Superior temporal gyrus (tissue), 1 donor: Measurements from ENCODE around the gene KIAA1614.

Source experiments
- DNase-seq: peaks from one replicate; pipeline ENCODE4 v3.0.0-alpha.2; 2016; ENCODE audit errors: extremely low spot score

The KIAA1614 gene

DNA sequence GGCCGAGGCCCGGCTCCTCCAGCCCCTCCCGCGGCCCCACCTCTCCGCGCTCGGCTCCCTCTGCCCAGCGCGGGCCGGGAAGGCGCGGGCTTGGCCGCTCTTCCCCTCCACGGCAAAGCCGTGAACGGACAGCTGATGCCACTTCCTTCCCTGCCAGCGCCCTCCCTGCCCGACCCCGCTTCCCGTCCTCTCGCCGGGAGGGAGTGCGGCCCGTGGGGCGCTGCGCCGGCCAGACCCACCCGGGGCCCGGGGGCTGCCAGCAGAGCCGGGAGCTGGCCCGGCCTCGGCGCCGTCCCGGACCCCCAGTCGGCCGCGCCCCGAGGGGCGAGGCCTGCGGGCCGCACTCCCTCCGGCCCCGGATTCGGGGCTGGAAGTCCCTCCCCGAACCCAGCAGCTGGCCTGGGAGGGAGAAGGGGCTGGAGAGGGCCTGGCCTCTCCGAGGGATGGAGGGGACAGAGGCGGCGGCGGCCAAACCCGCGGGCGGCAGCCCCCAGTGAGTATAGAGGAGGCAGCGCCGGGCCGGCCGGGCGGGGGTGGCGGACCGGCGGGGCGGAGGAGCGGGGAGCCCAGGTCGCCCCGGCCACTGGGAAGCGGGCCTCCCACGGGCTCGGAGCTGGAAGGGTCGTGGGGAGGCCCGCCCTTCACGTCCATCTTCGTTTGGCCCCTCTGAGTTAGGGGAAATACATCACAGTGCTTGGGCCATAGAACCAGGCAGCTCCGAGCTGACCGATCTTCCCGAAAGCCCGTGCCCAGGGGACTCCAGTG, at the start of gene KIAA1614:
Gene KIAA1614 (plus strand): TSS at position 97 of the 765 bp plus-strand sequence. CDS start 347 bp downstream, at position 444.
- peak; percentile 18 for DNase-seq

DNA sequence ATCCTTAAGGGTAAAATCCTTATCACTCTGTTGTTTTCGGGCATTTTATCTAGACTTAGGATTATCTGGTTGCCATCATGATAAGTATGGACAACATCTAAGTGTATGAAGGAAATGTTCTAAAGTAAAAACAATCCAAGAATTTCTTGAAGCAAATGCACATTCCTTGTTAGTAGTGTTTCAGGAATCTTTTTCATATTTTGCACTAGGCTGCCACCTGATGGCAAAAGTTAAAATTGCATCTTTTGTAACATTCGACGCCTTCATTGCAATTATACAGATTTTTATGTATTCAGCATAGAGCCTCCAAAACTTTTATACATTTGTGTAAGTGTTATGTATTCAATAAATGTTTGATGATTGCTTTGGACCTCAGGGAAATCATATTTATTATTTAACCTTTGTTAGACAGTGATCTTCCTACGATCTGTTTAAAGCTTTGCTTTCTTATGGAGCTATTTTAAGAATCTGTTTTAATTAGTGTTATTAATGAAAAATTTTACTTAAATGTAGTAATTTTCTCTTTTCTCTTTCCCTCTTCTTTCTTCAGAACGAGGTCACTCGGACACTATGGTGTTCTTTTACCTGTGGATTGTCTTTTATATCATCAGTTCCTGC, 49.4 kb upstream of the KIAA1614 start:
- DNase-seq: peak; percentile 95

- DNase-seq: peak; percentile 90
Observed at GRCh38 chr1:180881806-180882509, 30.7 kb upstream of the KIAA1614 start.

GRCh38 chr1:180884588-180885300, 28.0 kb upstream of the KIAA1614 start:
- DNase-seq: no peak

DNA sequence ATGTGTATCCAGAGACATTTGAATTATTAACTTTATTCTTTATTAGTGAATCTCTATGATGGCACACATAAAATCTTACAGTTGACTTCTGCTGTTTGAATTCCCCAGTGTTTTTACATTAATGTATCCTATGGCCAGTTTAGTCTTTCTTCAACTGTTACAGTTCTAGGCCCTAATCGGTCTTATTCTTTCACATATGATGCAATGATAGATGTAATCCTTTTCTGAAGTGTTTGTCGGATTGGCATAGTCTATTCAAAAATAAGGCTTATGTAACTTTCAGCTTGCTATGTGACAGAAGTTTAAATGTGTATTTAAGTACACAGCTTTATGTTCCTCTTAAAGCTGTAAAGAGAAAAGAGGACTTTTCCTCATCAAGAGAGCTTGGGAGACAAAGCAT, 26.4 kb upstream of the KIAA1614 start:
- peak; percentile 31 for DNase-seq

GRCh38 chr1:180887841-180888240, 24.9 kb upstream of the KIAA1614 start:
- no peak for DNase-seq

DNA sequence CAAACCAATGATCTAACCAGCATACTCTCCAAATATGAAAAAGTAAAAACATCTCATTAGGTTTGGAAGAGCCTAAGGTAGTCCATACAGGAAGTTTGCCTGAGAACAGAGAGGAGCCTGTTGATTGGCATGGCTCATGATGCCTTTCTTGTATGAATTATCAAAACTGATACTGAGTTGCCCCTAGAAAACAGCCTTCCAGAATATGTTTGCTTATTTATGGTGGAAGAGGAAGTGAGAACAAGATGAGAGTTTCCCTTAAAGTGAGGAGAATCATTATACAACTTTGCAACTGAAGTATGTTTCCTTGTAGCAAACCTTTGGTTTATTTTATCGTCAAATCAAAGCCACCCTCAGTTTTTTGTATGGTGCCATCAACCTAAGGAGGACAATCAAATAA, 23.8 kb upstream of the KIAA1614 start:
- no peak for DNase-seq

DNA sequence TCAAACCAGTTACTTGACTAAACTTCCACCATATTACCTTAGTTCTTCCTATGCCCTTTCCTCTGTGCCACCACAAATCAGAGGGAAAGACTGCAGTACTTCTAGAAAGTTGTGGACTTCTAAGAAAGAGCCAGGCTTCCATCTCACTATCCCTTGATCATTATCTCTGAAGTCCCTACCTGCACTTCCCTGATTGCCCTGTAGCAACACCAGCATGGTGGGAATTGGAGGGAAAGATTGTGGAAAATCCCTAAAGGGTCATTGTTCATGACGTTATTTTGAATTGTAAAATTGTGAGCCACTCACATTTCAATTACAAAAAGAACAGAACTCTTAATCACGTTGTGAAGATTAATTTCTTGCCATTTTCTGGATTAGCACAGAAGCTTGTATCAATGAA, 23.4 kb upstream of the KIAA1614 start:
- DNase-seq: no peak

- DNase-seq: no peak
Observed at GRCh38 chr1:180892272-180892671, 20.4 kb upstream of the KIAA1614 start.

DNA sequence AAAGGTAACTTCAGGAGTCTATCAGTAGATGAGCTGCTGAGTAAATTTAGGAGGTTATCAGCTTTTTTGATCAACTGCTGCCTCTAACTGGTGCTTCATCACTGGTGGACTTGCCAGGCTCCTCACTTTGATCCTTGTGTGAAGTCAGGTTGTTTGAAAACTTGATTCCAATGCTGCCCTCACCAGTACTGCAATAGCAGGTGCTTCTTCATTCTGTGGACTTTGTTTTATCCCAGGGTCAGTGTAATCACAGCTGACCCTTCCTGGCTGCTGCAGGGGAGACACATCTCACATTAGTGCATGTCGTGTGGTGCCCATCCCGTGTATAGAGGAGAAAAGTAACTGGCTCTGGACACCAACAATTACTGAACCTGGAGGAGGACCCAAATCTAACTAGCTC, 20.0 kb upstream of the KIAA1614 start:
- no peak for DNase-seq

- no peak for DNase-seq
Observed at GRCh38 chr1:180893614-180894013, 19.1 kb upstream of the KIAA1614 start.

DNA sequence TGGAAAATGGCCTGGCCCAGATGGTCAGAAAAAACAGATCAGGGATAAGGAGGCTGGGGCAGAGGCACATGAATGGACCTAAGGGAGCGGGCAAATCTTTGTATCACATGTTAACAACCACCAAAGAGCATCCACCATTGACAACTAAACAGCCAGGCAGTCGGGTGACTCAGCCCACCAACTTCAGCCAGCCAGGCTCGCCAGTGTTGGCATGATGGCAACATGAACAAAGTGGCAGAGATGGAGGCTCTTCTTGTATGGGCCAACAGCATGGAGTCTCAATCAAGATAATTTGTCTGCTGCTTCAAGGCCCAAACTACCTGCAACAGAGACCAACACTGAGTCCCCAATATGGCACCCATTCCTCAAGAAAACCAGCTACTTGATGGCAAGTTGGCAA, 16.5 kb upstream of the KIAA1614 start:
- no peak for DNase-seq

DNA sequence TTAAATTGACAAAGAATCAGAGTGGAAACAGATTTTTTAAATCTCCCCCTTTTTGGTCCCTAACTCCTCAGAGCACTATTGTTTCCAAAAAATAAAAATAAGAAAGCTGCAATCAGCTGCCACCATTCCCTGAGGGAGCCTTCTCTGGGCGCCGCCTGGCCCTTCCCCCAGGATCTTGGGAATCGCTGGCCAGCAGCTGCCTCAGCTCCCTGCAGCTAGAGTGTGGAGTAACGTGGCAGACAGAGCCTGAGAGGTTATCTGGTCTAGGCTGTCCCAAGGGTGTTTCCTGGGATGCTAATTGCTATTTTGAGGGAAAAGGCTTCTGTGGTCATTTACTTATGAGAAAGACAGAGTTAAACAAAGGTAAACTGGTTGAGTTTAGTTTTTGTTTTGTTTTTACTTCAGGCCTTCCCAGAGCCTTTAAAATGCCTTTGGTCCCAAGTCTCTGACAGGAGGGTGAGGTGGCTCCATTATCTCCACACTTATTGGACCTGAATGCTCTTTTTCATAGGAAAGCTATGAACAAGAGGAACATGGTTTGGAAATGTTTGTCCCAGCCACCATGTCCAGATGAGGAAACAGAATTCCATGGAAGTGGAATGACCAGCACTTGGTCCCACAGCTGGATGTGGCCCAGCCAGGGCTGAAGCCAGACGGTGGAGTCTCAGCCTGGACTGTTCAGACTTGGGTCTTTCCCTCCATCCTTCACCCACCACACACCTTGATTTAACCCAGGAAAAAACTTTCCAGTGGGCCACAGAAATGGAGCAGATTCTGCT, 14.1 kb upstream of the KIAA1614 start:
- no peak for DNase-seq

- no peak for DNase-seq
Observed at GRCh38 chr1:180899262-180899661, 13.4 kb upstream of the KIAA1614 start.

GRCh38 chr1:180901076-180901990, 11.4 kb upstream of the KIAA1614 start:
- DNase-seq: no peak

DNA sequence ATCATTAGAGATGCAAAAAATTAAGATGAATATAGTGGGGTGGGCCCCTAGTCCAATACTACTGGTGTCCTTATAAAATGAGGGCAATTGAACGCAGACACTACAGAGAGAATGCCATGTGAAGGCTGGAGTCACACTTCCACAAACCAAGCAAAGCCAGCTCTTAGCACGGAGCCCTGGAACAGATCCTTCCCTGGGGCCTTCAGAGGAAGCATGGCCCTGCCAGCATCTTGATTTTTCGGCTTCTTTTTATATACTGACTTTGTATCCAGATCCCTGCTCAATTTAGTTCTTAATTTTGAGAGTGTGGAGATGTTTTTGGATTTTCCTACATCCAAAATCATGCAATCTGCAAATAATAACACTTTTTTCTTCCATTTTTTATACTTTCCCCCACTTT, 10.2 kb upstream of the KIAA1614 start:
- no peak for DNase-seq

DNA sequence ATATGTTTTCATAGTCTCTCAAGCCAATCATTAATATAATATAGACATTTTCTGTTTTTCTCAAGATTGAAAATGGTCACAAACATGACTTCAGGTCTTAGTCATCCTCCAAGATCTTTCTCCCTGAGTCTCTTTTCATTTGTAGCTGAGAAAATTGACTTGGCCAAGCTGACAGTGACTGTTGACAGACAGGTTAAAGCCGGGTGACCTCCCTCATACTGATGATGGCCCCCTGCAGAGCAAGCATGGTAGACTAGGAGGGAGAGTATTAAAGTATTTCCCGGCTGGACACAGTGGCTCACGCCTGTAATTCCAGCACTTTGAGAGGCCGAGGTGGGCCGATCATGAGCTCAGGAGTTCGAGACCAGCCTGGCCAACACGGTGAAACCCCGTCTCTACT, 6.8 kb upstream of the KIAA1614 start:
- no peak for DNase-seq

GRCh38 chr1:180906511-180906910, 6.2 kb upstream of the KIAA1614 start:
- no peak for DNase-seq

- no peak for DNase-seq
Observed at GRCh38 chr1:180907313-180908055, 5.2 kb upstream of the KIAA1614 start.
